IgD-negative memory B cell (primary cell): ENCODE results near the gene BUD13. TPM values are rescaled to one million over a fixed set of nuclear protein-coding genes. Genes with fewer than 3 reads are reported as not detected.
"Not testable (repeated sequence)": the region's sequence is repeated elsewhere in the genome, so short reads cannot be mapped to it uniquely, and the experiment has no call there.

ENCODE experiments used
- H3K27ac Mint-ChIP-seq, 3 donors: one replicate each; pipeline ENCODE4 v1.8.0; 2020 to 2022; ENCODE audit warnings: mild to moderate bottlenecking in 3 of 3, mixed read lengths in 3 of 3, moderate library complexity in 1 of 3
- H3K27me3 Mint-ChIP-seq: one replicate; pipeline ENCODE4 v1.8.0; 2021; ENCODE audit warnings: mixed read lengths
- H3K36me3 Mint-ChIP-seq: one replicate; pipeline ENCODE4 v1.8.0; 2020; ENCODE audit warnings: mild to moderate bottlenecking, mixed read lengths
- H3K4me1 Mint-ChIP-seq, 3 donors: one replicate each; pipeline ENCODE4 v1.8.0; 2020 to 2022; ENCODE audit warnings: mixed read lengths in 3 of 3, mild to moderate bottlenecking in 1 of 3
- H3K4me3 Mint-ChIP-seq, 4 donors: one replicate each; pipeline ENCODE4 v1.8.0; 2020 to 2022; ENCODE audit warnings: mild to moderate bottlenecking in 4 of 4, mixed read lengths in 4 of 4, moderate library complexity in 3 of 4
- H3K9me3 Mint-ChIP-seq, 3 donors: one replicate each; pipeline ENCODE4 v1.8.0; 2020 to 2021; ENCODE audit warnings: mixed read lengths in 3 of 3, mild to moderate bottlenecking in 1 of 3
- polyA plus RNA-seq: library from polyadenylated mRNA; unstranded; fragments of 300-500 nt; fragmentation: Illumina TruSeq; gene quantifications from one replicate; pipeline ENCODE4 v1.2.3, GENCODE V29; 2021

BUD13 gene, protein sequence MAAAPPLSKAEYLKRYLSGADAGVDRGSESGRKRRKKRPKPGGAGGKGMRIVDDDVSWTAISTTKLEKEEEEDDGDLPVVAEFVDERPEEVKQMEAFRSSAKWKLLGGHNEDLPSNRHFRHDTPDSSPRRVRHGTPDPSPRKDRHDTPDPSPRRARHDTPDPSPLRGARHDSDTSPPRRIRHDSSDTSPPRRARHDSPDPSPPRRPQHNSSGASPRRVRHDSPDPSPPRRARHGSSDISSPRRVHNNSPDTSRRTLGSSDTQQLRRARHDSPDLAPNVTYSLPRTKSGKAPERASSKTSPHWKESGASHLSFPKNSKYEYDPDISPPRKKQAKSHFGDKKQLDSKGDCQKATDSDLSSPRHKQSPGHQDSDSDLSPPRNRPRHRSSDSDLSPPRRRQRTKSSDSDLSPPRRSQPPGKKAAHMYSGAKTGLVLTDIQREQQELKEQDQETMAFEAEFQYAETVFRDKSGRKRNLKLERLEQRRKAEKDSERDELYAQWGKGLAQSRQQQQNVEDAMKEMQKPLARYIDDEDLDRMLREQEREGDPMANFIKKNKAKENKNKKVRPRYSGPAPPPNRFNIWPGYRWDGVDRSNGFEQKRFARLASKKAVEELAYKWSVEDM
- 16.5 TPM for polyA plus RNA-seq

- Mint-ChIP-seq H3K27me3 (no peaks in the 10 kb centered on the region), H3K4me1 (peaks cover 20 to 29% (median 27%) of the 10 kb centered on the region in 3 donors), H3K27ac (peak within 1 kb of the TSS; percentile 97 to 100 (median 98)), H3K4me3 (peak within 1 kb of the TSS; percentile 95 to 99 (median 96)), H3K9me3 (no peaks in the 10 kb centered on the region), H3K36me3 (peaks cover 6% of the 10 kb centered on the region)
Observed at GRCh38 chr11:116772443-116773202, at the start of gene BUD13. BUD13 (minus strand) TSS chr11:116772987; CDS start chr11:116772964, 23 bp downstream.

DNA sequence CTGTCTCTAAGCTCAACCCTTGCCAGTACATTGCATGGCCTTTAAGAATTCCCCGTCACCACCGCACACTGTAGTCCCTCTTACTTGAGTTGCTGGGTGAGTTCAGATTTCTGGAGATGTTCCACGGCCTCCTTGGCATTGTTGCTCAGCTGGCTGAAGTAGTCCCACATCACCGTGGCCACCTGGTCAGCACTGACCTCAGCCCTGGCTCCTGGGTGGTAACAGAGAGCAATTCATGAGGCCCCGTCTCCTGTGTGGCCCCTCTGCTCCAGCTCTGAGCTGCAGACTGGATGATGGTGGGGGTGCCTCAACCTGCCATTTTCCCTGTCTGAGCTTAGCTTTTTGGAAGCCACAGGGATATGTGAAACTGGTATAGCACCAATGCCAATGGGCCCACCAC, 49.8 kb upstream of the BUD13 start:
- Mint-ChIP-seq H3K27ac (no peak overlapping the region), H3K4me1 (no peaks in the 10 kb centered on the region), H3K27me3 (peaks cover under 1% of the 10 kb centered on the region), H3K9me3 (no peaks in the 10 kb centered on the region), H3K36me3 (no peaks in the 10 kb centered on the region), H3K4me3 (no peak overlapping the region)

GRCh38 chr11:116821050-116821918, 48.5 kb upstream of the BUD13 start:
- no peaks in the 10 kb centered on the region for H3K27me3 Mint-ChIP-seq
- H3K9me3 Mint-ChIP-seq, result no peaks in the 10 kb centered on the region
- H3K4me3 Mint-ChIP-seq, result no peak overlapping the region
- H3K4me1 Mint-ChIP-seq, result no peaks in the 10 kb centered on the region
- no peaks in the 10 kb centered on the region for H3K36me3 Mint-ChIP-seq
- H3K27ac Mint-ChIP-seq, result no peak overlapping the region

GRCh38 chr11:116819049-116819448, 46.3 kb upstream of the BUD13 start:
- H3K4me1 Mint-ChIP-seq, result no peaks in the 10 kb centered on the region
- no peak overlapping the region for H3K4me3 Mint-ChIP-seq
- H3K27ac Mint-ChIP-seq, result no peak overlapping the region
- H3K27me3 Mint-ChIP-seq, result no peaks in the 10 kb centered on the region
- no peaks in the 10 kb centered on the region for H3K36me3 Mint-ChIP-seq
- H3K9me3 Mint-ChIP-seq, result no peaks in the 10 kb centered on the region

DNA sequence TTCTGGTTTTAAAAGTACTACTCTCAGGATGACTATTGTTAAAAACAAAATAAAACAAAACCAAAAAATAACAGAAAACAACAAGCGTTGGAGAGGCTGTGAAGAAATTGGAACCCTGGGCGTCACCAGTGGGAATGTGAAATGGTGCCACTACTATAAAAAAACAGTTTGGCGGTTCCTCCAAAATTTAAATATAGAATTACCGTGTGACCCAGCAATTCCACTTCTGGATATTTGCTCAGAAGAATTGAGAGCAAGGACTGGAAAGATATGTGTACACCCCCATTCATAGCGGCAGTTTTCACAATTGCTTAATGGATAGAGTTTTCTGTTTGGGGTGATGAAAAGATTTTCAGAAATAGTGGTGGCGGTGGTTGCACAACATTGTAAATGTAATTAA, 41.7 kb upstream of the BUD13 start:
- Mint-ChIP-seq H3K27me3 (peaks cover 2% of the 10 kb centered on the region), H3K4me1 (no peaks in the 10 kb centered on the region), H3K4me3 (no peak overlapping the region), H3K36me3 (no peaks in the 10 kb centered on the region), H3K27ac (no peak overlapping the region), H3K9me3 (peaks cover 0 to 3% (median 0%) of the 10 kb centered on the region in 3 donors)

- Mint-ChIP-seq H3K27me3 (peaks cover 2% of the 10 kb centered on the region), H3K9me3 (peaks cover 0 to 3% (median 0%) of the 10 kb centered on the region in 3 donors), H3K27ac (peak overlapping the region in 1 of 3 donors; percentile 35), H3K36me3 (no peaks in the 10 kb centered on the region), H3K4me3 (no peak overlapping the region), H3K4me1 (no peaks in the 10 kb centered on the region)
Observed at GRCh38 chr11:116813781-116814471, 41.1 kb upstream of the BUD13 start.

GRCh38 chr11:116813170-116813569, 40.4 kb upstream of the BUD13 start:
- Mint-ChIP-seq H3K4me3 (no peak overlapping the region), H3K36me3 (no peaks in the 10 kb centered on the region), H3K4me1 (no peaks in the 10 kb centered on the region), H3K9me3 (peaks cover 0 to 3% (median 0%) of the 10 kb centered on the region in 3 donors), H3K27me3 (peaks cover 2% of the 10 kb centered on the region), H3K27ac (no peak overlapping the region)

DNA sequence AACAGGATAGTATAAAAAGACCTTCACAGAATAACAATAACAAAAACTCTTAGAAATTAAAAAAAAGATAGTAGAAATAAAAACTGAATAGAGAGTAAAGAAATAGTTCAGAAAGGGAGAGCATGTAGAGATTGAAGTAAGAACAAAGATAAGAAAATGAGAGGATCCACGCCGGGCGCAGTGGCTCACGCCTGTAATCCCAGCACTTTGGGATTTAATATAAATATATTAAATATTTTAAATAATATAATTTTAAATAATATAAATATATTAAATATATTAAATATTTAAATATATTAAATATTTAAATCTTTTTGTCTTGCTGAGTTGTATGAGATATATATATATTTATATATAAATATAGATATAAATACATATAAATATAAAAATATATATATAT, 39.3 kb upstream of the BUD13 start:
- H3K4me1 Mint-ChIP-seq, result no peaks in the 10 kb centered on the region
- H3K9me3 Mint-ChIP-seq, result peaks cover 0 to 3% (median 0%) of the 10 kb centered on the region in 3 donors
- H3K27ac Mint-ChIP-seq, result no peak overlapping the region
- H3K27me3 Mint-ChIP-seq, result peaks cover 5% of the 10 kb centered on the region
- H3K4me3 Mint-ChIP-seq, result no peak overlapping the region
- no peaks in the 10 kb centered on the region for H3K36me3 Mint-ChIP-seq

- H3K27me3 Mint-ChIP-seq, result peaks cover 5% of the 10 kb centered on the region
- H3K36me3 Mint-ChIP-seq, result no peaks in the 10 kb centered on the region
- no peak overlapping the region for H3K4me3 Mint-ChIP-seq
- H3K9me3 Mint-ChIP-seq, result peaks cover 0 to 3% (median 0%) of the 10 kb centered on the region in 3 donors
- H3K4me1 Mint-ChIP-seq, result no peaks in the 10 kb centered on the region
- no peak overlapping the region for H3K27ac Mint-ChIP-seq
Observed at GRCh38 chr11:116811194-116811593, 38.4 kb upstream of the BUD13 start.

- Mint-ChIP-seq H3K4me1 (no peaks in the 10 kb centered on the region), H3K27me3 (peaks cover 10% of the 10 kb centered on the region), H3K36me3 (no peaks in the 10 kb centered on the region), H3K9me3 (peaks cover 0 to 5% (median 0%) of the 10 kb centered on the region in 3 donors), H3K27ac (no peak overlapping the region), H3K4me3 (no peak overlapping the region)
Observed at GRCh38 chr11:116808262-116809175, 35.7 kb upstream of the BUD13 start.

- no peak overlapping the region for H3K4me3 Mint-ChIP-seq
- peaks cover 0 to 4% (median 0%) of the 10 kb centered on the region in 3 donors for H3K9me3 Mint-ChIP-seq
- peaks cover 1% of the 10 kb centered on the region for H3K36me3 Mint-ChIP-seq
- no peaks in the 10 kb centered on the region for H3K4me1 Mint-ChIP-seq
- H3K27me3 Mint-ChIP-seq, result peaks cover 11% of the 10 kb centered on the region
- H3K27ac Mint-ChIP-seq, result no peak overlapping the region
Observed at GRCh38 chr11:116807601-116808261, 34.9 kb upstream of the BUD13 start.

DNA sequence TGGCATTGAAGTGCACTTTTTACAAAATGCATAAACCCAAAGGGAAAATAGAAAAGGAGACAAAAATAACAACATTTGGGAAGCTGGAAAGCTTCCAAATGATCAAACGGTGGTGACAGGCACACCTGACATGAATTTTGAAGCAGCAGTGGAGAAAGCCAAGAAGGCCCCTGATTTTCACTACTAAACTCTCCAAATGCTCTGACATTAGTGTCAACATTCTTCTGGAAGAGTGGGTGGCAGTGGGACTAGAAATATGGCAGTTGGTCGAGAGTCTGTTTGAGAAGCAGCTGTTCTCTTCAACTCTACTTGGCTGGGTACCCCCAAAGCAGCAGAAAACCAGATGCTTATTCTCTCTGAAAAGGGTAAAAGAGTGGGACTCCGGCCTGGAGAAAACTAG, 31.2 kb upstream of the BUD13 start:
- no peaks in the 10 kb centered on the region for H3K4me1 Mint-ChIP-seq

GRCh38 chr11:116801662-116802061, 28.9 kb upstream of the BUD13 start:
- H3K27ac Mint-ChIP-seq, H3K27me3 Mint-ChIP-seq, H3K9me3 Mint-ChIP-seq, H3K4me1 Mint-ChIP-seq, H3K36me3 Mint-ChIP-seq, H3K4me3 Mint-ChIP-seq: not testable (repeated sequence)

More for the DNA sequence above, 31.2 kb upstream of the BUD13 start:
- H3K9me3 Mint-ChIP-seq, result peaks cover 0 to 2% (median 0%) of the 10 kb centered on the region in 3 donors
- no peak overlapping the region for H3K4me3 Mint-ChIP-seq
- H3K27ac Mint-ChIP-seq, result peak overlapping the region in 1 of 3 donors; percentile 28
- peaks cover 9% of the 10 kb centered on the region for H3K27me3 Mint-ChIP-seq
- peaks cover 1% of the 10 kb centered on the region for H3K36me3 Mint-ChIP-seq
